Astrocyte (in vitro differentiated cells and primary cell): Measurements from ENCODE around the gene PSMC2.

Experiments
- EZH2 ChIP-seq: IDR thresholded peaks from 2 replicates; pipeline ENCODE4 v1.6.1; 2012; ENCODE audit warnings: mild to moderate bottlenecking, low read length, inconsistent platforms; ENCODE audit not compliant: insufficient read depth
- TF ChIP-seq, protein P1 (sequence below): IDR thresholded peaks from 2 replicates; pipeline ENCODE4 v1.5.1; 2011; ENCODE audit warnings: low read depth, mild to moderate bottlenecking, inconsistent platforms, low read length, moderate library complexity; ENCODE audit not compliant: insufficient read depth

DNA sequence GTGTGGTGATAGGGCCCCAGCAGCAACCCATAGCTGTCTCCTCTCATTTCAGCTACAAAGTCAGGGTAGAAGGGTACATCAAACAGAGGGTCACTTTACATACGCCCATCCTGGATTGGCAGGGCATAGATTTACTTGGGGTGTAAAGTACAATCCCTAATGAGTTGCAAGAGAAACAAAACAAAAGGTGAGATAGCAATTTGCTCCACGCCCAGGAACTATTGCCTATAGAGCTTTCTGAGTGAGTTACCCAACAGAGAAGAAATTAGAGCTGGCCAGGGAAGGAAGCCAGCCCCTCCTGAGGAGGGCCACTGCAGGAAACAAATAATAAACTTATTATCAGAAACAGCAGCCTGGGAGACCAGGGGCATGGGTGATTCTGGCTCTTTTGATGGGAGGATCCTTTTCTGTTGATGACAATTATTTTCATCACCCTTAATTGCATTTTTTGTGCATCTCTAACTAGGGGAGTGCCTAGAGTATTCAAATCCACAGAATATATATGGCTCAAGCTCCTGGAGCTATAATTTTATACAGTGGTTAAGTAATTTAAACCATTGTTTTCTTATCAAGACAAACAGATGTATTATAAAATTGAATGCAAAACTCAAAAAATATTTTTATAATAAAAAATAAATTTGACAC lies 51.2 kb downstream of the PSMC2 start:
- TF ChIP-seq, protein P1, sequence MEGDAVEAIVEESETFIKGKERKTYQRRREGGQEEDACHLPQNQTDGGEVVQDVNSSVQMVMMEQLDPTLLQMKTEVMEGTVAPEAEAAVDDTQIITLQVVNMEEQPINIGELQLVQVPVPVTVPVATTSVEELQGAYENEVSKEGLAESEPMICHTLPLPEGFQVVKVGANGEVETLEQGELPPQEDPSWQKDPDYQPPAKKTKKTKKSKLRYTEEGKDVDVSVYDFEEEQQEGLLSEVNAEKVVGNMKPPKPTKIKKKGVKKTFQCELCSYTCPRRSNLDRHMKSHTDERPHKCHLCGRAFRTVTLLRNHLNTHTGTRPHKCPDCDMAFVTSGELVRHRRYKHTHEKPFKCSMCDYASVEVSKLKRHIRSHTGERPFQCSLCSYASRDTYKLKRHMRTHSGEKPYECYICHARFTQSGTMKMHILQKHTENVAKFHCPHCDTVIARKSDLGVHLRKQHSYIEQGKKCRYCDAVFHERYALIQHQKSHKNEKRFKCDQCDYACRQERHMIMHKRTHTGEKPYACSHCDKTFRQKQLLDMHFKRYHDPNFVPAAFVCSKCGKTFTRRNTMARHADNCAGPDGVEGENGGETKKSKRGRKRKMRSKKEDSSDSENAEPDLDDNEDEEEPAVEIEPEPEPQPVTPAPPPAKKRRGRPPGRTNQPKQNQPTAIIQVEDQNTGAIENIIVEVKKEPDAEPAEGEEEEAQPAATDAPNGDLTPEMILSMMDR, result no peak
- TF ChIP-seq EZH2, result no peak
